Measurements from ENCODE around the gene LDLRAD2.
"Not testable (repeated sequence)": the region's sequence is repeated elsewhere in the genome, so short reads cannot be mapped to it uniquely, and the experiment has no call there.

The LDLRAD2 gene, protein sequence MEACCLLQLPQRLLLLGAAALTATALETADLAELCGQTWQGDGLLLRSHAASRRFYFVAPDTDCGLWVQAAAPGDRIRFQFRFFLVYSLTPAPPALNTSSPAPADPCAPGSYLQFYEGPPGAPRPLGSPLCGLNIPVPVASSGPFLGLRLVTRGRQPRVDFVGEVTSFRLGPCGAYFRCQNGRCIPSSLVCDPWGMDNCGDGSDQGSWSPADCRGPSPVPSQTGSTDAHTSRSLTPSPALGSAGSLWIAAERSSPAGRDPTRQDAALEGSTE

DNA sequence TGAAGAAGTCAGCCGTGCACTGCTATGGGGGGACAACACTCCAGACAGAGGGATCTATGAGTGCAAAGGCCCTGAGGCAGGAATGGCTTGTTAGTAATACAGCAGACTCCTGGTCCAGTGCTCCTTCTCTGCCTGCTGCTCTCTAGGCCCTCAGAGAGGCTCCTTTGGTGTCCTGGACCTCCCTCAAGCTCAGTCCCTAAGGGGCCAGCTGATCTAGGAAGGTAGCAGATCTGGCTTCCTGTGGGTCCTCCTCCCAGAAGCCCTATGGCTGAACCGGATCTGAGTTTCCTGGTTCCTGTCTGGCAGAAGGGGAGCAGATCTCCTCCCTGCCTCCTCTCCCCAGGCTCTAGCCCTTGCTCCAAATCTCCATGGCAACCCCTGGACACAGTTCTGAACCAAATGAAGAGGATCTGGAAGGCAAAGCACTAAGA is at the start of gene LDLRAD2:
Gene LDLRAD2, plus strand, starts transcription at position 391 of the 431 bp plus-strand sequence. CDS start 187 bp downstream, outside the sequence.
- no peak for DNase-seq

DNA sequence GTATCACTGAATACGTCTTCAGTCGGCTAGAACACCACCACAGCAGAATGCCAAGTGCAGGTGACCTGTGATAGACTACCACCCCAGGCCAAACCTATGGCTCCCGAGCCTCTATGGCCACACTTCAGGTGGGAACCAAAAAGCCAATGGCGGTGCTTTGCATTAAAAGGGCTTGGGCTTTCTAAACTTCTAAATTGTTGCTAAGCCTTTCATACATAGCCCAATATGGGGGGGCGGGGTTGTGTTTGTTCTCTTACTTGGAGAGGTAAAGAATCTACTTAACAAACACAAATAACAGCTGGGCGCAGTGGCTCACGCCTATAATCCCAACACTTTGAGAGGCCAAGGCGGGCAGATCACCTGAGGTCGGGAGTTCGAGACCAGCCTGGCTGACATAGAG is 48.8 kb upstream of the LDLRAD2 start:
- DNase-seq: no peak

DNA sequence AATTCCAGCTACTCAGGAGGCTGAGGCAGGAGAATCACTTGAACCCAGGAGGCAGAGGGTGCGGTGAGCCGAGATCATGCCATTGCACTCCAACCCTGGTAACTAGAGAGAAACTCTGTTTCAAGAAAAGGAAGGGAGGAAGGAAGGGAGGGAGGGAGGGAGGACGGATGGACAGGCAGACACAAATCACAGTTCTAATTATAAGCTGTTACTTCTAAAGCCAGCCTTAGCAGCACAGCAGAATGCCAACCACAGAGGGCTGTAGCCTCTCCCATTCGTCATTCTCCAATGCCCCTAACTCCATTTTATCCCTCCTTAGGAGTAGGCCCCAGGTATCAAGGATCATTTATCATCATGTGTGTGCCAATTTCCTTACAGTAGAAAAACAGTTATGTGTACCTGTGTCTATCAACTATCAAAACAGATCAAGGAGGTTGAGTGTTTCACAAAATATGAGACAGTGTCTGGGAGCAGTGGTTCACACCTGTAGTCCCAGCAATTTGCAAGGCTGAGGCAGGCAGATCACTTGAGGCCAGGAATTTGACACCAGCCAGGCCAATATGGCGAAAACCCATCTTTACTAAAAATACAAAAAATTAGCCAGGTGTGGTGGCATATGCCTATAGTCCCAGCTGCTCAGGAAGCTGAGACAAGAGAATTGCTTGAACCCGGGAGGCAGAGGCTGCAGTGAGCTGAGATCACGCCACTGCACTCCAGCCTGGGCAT is 48.2 kb upstream of the LDLRAD2 start:
- DNase-seq: no peak

DNA sequence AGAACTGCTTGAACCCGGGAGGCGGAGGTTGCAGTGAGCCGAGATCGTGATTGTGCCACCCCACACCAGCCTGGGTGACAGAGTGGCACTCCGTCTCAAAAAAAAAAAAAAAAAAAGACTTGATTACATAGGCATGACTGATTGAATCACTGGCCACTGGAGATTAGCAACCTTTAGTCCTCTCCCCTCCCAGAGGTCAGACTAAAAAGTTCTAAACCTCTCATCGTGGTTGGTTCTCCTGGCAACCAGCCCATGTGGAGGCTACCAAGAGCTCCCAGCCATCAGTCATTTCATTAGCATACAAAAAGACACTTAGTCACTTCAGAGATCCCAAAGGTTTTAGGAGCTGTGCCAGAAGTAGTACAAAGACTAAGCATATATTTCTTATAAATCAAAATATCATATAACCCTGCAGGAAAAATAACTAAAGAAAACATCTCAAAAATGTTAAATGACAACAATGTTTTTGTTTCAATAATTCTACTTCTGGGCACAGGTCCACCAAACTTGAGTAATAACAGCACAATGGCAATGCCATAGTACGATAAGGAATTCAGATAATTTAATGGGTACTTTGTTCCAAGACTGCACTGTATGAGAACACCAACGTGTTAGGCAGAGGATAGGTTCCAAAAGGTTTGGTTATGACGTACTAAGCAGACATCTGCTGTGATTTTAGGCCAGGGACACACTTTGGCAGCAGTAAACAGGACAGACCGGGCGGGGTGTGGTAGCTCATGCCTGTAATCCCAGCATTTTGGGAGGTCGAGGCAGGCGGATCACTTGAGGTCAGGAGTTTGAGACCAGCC is 47.2 kb upstream of the LDLRAD2 start:
- DNase-seq: no peak

DNA sequence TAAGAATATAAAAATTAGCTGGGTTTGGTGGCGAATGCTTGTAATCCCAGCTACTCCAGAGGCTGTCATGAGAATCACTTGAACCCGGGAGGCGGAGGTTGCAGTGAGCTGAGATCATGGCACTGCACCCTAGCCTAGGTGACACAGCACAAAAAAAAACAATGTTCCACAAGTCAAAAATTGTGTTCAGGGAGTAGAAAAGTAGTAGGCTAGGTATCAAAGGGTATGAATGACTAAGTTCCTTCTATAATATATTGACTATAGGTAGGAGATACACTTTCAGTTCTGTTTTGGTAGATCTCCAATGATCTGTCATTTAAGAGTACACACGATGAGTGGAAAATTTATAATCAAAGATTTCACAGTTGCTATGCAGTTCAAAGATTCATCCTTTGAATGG is 45.9 kb upstream of the LDLRAD2 start:
- no peak for DNase-seq

DNA sequence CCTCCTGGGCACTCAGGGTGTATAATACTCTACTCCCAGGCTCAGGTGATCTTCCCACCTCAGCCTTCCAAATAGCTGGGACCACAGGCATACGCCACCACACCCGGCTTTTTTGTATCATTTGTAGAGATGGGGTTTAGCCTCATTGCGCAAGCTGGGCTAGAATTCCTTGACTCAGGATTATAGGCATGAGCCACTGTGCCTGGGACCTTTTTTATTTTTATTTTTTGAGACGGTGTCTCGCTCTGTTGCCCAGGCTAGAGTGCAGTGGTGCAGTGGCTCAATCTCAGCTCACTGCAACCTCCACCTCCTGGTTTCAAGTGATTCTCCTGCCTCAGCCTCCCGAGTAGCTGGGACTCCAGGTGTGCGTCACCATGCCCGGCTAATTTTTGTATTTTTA is 45.0 kb upstream of the LDLRAD2 start:
- not testable (repeated sequence) for DNase-seq

DNA sequence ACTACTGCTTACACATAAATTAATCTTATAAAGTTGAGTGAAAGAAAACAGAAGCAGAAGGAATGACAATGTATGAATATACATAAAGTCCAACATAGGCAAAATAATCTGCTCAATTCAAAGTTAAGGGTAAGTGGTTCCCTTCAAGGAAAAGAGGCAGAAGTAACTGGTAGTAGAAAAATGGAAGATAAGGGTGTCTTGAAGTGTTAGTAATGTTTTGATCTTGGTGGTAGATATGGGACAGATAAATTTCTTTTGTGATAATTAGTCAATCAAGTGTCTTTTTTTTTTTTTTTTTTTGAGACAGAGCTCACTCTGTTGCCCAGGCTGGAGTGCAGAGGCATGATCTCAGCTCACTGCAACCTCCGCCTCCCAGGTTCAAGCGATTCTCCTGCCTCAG is 41.9 kb upstream of the LDLRAD2 start:
- DNase-seq: no peak

DNA sequence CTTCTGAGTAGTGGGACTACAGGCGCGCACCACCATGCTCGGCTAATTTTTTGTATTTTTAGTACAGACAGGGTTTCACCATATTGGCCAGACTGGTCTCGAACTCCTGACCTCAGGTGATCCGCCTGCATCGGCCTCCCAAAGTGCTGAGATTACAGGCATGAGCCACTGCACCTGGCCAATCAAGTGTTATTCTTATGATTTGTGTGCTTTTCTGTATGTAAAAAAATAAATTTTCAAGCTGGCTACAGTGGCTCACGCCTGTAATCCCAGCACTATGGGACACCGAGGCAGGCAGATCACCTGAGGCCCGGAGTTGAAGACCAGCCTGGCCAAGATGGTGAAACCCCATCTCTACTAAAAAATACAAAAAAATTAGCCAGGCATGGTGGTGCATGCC is 41.5 kb upstream of the LDLRAD2 start:
- DNase-seq: not testable (repeated sequence)

DNA sequence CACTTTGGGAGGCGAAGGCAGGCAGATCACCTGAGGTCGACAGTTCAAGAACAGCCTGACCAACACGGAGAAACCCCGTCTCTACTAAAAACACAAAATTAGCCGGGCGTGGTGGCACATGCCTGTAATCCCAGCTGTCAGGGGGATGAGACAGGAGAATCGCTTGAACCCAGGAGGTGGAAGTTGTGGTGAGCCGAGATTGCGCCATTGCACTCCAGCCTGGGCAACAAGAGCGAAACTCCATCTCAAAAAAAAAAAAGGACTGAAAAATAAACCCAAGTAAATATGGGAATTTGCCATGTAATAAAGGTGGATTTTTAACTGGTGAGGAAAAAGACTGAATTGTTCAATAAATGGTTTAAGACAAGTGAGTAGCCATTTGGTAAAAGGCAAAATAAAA is 40.4 kb upstream of the LDLRAD2 start:
- not testable (repeated sequence) for DNase-seq

DNA sequence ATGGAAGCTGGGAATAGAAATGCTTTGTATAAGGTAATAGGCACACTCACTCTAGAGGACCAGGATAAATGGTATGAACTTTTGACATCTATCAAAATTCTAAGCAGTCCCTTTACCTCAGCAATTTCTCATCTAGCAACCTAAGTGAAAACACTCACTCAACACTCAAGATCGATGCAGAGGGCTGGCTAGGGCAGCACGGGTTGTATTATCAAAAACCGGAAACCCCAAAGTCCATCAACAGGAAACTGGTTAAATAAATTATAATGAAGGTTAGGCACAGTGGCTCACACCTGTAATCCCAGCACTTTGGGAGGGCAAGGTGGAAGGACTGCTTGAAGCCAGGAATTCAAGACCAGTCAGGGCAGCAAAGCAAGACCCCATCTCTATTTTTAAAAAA is 38.5 kb upstream of the LDLRAD2 start:
- DNase-seq: no peak

DNA sequence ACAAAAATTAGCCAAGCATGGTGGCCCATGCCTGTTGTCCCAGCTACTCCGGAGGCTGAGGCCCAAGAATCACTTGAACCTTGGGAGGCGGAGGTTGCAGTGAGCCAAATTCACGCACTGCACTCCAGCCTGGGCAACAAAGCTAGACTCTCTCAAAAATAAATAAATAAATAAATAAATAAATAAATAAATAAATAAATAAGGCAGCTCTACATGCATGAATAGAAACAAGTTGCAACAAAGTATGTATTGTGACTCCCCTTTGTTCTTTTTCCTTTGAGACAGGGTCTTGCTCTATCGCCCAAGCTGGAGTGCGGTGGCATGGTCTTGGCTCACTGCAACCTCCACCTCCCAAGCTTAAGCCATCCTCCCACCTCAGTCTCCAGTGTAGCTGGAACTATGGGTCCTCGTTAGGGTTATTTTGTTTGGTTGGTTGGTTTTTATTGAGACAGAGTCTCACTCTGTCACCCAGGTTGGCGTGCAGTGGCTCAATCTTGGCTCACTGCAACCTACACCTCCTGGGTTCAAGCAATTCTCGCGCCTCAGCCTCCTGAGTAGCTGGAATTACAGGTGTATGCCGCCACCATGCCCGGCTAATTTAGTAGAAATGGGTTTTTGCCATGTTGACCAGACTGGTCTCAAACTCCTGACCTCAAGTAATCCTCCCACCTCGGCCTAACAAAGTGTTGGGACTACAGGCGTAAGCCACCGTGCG is 37.1 kb upstream of the LDLRAD2 start:
- DNase-seq: no peak

DNA sequence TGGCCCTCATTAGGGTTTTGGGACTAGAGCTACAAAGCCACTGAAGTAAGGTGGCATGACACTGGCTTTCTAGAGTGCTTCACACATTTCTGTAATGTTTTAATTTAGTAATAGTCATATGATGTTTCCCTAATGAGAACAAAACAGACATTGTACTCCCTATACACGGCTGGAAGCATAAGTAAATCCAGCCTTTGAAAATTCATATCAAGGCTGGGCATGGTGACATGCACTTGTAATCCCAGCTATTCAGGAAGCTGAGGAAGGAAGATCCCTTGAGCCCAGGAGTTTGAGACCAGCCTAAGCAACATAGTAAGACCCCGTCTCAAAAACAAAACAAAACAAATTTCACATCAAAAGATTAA is 36.5 kb upstream of the LDLRAD2 start:
- DNase-seq: no peak

DNA sequence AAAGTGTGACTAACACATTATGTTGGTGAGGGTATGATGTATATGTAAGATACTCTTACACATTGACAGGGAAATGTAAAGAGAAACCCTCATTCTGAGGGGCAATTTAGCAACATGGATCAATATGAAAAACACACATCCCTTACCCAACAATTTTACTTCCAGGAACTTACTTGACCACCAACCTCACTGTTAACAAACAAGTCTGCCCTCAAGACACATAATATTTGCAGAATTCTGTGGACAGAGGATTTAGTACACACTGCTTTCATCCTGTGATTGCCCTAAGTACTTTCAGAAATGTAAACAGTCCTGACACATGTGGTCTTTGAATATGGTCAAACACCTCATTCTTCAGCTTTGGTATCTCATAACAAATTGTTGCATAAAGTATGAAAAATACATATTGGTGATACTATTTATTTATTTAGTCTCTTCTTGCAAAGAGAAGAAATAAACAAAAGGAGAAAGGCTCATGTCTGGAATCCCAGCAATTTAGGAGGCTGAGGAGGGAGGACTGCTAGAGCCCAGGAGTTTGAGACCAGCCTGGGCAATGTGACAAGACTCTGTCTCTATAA is 36.0 kb upstream of the LDLRAD2 start:
- DNase-seq: no peak

DNA sequence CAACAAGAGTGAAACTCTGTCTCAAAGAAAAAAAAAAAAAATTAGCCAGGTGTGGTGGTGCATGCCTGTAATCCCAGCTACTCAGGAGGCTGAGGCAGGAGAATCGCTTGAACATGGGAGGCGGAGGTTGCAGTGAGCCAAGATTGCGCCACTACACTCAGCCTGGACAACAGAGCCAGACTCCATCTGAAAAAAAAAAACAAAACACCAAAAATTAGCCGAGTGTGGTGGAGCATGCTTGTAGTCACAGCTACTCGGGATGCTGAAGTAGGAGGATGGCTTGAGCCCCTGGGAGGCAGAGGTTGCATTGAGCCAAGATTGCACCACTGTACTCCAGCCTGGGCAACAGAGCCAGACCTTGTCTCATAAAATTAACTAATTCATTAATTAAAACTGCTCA is 35.1 kb upstream of the LDLRAD2 start:
- not testable (repeated sequence) for DNase-seq

DNA sequence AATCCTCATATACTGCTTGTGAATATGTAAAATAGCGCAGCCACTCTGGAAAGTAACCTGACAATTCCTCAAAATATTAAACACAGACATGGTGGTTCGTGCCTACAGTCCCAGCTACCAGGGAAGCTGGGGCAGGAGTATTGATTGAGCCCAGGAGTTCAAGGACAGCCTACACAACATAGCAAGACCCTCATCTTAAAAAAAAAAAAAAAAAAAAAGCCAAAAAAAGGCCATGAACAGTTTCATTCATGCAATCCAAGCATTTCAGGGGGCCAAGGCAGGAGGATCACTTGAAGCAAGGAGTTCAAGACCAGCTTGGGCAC is 33.7 kb upstream of the LDLRAD2 start:
- DNase-seq: no peak

DNA sequence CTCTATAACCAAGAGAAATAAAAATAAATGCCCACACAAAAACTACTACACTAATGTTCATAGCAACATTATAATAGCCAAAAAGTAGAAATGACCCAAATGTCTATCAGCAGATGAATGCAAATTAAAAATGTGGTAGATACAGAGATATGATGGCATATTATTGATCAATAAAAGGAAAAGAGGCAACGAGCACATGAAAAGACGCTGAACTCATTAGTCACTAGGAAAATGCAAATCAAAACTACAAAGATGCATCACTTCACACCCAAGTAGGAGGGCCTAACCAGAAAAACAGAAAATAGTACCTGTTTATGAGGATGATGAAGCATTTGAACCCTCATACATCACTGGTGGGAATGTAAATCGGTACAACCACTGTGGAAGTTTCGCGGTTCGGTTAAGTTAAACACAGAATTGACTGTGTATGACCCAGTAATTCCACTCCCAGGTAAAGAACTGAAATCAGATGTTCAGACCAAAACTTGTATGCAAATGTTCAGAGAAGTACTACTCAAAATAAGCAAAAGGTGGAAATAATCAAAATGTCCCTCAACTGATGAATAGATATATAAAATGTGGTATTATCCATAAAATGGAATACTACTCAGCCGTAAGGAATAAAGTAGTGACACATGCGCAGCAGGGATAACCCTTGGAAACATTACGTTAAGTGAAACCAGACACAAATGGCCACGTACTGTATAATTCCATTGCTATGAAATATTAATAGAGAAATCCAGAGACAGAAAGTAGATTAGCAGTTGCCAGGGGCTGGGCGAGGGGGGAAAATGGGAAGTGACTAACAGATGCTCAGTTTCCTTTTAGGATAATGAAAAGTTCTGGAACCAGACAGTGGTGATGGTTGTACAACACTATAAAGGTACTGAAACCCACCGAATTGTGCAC is 32.2 kb upstream of the LDLRAD2 start:
- DNase-seq: no peak

DNA sequence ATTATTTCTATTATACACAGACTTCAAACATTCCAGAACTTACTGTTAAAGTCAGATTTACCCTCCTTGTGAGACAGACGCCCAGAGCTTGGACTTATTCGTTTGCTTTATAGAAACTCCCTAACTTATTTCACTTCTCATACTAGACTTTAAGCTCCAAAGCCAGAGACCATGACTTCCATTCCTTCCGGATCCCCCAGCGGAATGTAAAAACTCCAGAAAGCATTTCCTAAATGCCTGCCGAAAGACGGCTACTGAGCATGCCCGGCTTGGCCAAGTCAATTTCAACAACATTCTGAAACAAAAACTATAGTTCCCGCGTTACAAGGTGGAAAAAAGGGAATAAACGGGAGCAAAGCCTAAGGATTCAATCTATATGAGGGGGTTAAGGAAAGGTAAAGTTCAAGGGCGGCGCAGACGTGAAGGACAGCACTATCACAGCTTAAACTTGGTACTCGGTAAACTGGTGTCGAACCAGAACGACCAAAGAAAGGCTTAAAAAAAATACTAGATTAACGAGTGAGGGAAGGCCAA is 30.2 kb upstream of the LDLRAD2 start:
- no peak for DNase-seq

DNA sequence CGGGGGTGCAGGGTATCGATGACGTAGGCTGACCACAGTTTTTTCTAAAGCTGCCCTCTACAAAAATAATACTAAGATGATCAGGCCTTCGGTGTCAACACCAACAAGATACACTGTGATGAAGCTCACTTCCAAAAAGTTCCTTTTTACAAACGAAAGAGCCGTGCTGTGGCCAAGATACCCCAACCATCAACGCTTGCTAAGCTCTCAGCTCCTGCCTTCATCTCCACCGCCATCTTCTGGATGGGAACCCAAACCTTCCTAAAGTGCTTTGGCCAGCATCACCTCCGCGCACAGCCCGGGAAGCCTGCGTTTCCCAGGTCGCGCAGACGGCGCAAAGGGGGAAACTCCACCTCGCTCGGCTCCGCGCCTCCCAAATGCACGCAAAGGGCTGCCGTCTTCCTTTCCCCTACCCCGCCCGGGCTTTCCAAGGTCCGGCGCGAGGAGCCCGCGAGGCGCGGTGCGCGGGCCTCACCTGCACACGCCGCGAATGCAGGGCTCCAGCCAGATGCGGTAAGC is 29.7 kb upstream of the LDLRAD2 start:
- DNase-seq: peak; percentile 33

DNA sequence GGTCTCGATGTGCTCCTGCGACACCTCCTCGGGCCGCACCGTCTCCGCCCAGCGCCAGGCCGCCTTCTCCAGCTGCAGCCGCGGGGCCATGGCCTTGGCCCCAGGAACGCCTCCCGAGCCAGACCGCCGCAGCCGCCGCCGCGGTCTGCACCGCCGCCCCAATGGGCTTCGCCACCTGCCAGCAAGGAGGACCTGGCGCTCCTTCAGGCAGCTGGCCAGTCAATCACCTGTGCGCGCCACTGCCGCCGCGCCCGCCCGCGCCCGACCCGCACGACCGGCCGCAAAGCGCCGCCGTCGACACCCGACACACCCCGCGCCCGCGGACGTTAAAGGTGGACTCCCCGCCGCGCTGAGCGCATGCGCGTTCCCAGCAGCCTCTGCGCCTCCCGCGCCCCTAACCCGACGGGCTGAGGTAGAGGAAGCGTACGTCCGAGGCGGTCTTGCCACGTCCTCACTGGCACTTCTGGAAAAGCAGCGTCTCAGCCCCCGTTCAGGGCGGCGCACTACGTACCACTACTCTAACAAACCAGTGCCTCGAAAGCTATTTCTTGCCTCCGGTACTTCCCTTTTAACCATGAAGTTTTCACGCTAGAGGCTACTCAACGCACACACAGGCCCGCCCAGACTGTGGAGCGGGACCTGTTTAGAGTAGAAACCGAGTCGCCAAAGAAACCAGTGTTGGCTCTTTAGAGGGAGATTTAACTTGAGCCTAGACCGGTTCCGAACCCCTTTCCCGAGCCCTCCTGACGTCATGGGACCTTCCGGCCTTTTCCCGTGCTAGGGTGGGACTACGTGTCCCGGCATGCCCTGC is 29.0 kb upstream of the LDLRAD2 start, which contains the start of gene USP48:
Gene USP48, minus strand, starts transcription at position 282 of the 811 bp plus-strand sequence. Its CDS starts 192 bp downstream, at position 90.
- peak; percentile 95 for DNase-seq
